ENCODE measurements around the gene GRK5. TPM values are rescaled to one million over a fixed set of nuclear protein-coding genes. Genes with fewer than 3 reads are reported as not detected.

GRK5 gene
- total RNA-seq, 2 donors from 2014 or later, result 7.8 to 12.4 TPM

- ATAC-seq (no peak), DNase-seq (no peak)
- intact Hi-C loops (cut with DNase I, micrococcal nuclease), result no loop called here
Observed at GRCh38 chr10:119373294-119374102, 166.1 kb downstream of the GRK5 start.

GRCh38 chr10:119374236-119374635 is 166.9 kb downstream of the GRK5 start:
- intact Hi-C loops (cut with DNase I, micrococcal nuclease), result no loop called here
- ATAC-seq (no peak), DNase-seq (no peak)

GRCh38 chr10:119375574-119376272 is 168.4 kb downstream of the GRK5 start:
- ATAC-seq, result peak; percentile 51
- intact Hi-C loops (cut with DNase I, micrococcal nuclease), result no loop called here
- DNase-seq, result no peak

- ATAC-seq (no peak), DNase-seq (no peak)
- intact Hi-C loops (cut with DNase I, micrococcal nuclease), result no loop called here
Observed at GRCh38 chr10:119377451-119377957, 170.1 kb downstream of the GRK5 start.

DNA sequence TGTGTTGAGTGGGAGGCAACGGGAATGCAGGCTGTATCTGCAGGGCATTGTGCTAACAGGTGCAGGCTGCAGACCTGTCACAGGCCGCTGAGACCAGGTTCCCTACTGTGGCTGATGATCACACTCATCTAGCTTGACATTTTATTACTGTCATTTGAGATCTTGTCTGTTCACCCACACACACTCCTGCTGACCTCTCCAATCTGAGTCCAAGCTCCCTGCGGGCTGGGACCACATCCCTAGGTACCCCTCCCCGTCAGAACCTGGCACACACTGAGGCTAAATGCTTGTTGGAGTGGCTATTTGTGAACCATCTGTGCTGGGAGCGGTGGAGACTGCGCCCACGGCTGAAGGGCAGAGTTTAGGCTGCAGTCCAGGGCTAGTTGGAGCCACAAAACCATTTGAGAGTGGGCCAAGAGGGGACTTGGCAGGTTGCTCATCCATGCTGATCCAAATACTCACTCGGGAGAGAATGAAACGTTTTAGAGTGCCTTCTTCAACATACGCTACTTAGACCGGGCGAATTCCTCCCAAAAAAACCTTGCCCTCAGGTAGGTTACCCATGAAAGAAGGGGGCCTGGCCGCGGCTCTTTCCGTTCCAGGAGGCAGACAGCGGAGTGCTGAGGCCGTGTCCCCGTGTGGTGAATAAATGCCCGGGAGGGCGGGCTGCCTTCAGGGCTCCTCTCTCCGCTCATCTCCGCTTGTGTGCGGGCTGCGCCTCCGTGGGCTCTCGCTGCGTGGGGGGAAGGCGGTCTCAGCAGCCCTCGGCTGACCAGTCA is 170.8 kb downstream of the GRK5 start:
- intact Hi-C loops (cut with DNase I, micrococcal nuclease), result no loop called here
- ATAC-seq, result no peak
- DNase-seq, result no peak

DNA sequence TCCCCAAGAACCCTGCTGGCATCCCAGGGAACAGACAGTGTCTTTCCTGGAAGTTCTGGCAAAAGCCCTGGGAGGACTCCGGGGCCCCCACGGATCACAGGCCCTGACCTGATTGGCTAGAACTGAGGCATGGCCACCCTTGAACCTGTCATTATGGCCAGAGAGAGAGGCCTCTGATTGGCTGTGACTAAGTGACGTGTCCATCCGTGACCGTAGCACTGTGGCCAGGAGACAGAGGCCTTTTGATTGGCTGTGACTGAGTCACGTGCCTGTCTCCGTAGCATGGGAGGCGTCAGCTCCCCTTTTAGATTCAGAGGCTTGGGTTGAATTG is 171.3 kb downstream of the GRK5 start:
- no peak for ATAC-seq
- no peak for DNase-seq
- intact Hi-C loops (cut with DNase I, micrococcal nuclease), result no loop called here

- DNase-seq, result no peak
- no peak for ATAC-seq
- intact Hi-C loops (cut with DNase I, micrococcal nuclease), result no loop called here
Observed at GRCh38 chr10:119379466-119380071, 172.2 kb downstream of the GRK5 start.

DNA sequence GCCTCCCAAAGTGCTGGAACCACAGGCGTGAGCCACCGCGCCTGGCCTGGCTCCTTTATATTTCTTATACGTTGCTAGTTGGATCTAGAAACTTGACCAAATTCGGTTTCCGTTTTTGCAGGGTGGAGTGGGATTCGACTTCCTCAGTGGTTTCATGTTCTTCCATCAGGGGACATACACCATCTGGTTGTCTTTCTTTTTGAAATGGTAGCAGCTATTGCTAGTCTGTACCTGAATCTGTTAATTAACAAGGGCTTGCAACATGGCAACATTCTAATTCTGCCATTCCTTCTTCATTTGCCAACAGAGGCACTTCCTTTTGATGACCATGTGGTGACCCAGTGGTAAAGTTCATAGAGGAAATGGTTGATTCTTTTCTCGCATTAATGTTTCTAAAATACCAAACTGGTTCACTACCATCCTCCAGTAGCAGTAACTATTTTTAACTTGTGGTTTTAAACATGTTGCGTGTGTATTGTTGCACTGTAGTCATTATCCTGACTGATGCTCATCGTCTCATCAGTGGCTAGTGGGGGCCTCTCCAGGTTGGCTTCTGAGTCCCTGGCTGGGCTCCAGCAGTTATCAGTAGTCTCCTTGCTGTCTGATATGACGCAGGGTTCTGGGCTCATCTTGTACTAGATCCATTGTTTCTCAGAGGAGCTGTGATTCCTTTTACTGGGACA is 175.9 kb downstream of the GRK5 start:
- DNase-seq (no peak), ATAC-seq (no peak)
- intact Hi-C loops (cut with DNase I, micrococcal nuclease), result no loop called here

GRCh38 chr10:119384127-119384526 is 176.8 kb downstream of the GRK5 start:
- DNase-seq (no peak), ATAC-seq (no peak)
- intact Hi-C loops (cut with DNase I, micrococcal nuclease), result no loop called here

DNA sequence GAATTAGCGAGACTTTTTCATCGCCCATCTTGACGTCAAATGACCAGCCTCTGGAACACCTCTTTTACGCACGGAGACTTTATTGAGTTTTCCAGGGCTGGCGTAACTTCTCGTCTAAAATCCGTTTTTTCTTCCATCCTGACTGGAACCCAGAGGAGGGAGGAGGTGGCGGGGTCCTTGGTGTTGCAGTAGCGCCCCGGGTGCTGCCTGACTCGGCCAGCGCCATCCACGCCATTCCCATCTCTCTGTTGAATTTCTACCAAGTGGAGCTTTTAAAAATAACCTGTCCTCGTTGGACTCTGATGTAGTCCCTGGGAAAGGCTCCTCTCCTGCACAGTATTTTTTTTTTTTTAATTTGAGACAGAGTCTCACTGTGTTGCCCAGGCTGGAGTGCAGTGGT is 179.3 kb downstream of the GRK5 start:
- ATAC-seq (no peak), DNase-seq (no peak)
- intact Hi-C loops (cut with DNase I, micrococcal nuclease), result no loop called here

DNA sequence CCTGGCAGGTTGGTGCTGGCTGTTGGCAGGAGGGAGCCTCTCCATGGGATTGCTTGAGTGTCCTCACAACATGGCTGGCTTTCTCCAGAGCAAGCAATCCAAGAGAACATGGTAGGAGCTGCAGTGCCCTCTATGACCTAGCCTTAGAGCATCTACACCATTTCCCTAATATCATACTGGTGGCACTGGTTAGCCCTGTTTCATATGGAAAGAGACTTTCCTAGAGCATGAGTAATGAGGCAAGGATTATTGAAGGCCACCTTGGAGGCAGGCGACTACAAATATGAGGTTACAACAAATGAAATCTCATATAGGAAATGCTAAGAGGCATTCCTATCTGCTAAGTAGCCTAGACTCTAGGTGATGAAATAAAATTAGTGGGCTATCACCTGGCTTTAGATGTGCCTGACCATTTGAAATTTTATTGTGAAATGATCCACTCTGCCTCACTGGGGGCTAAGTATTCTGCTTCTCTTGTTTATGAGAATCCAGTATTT is 181.5 kb downstream of the GRK5 start:
- DNase-seq, result no peak
- ATAC-seq, result no peak
- intact Hi-C loops (cut with DNase I, micrococcal nuclease), result no loop called here

GRCh38 chr10:119391440-119392251 is 184.3 kb downstream of the GRK5 start:
- DNase-seq, result no peak

DNA sequence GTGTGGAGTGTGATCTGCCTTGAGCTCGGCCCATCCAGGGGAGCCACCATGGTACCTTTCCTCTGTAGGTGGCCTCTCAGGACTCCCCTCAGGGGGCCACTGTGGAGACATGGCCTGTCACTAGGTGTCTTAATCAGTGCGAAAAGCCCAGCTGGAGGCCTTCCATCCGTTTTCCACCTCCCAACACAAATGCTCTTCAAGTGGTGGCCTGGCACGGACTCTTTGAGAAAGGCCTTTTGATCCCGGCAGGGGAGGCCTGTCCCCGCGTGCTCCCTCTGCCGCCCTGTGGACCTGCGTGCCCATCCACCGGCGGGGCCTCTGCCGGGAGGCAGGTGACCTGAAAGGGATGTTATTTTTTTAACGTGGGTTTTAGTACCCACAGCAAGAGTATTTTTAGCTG is 185.6 kb downstream of the GRK5 start:
- DNase-seq (no peak), ATAC-seq (no peak)
- intact Hi-C loops (cut with DNase I, micrococcal nuclease), result no loop called here

More at GRCh38 chr10:119391440-119392251, 184.3 kb downstream of the GRK5 start:
- intact Hi-C loops (cut with DNase I, micrococcal nuclease), result no loop called here
- no peak for ATAC-seq

DNA sequence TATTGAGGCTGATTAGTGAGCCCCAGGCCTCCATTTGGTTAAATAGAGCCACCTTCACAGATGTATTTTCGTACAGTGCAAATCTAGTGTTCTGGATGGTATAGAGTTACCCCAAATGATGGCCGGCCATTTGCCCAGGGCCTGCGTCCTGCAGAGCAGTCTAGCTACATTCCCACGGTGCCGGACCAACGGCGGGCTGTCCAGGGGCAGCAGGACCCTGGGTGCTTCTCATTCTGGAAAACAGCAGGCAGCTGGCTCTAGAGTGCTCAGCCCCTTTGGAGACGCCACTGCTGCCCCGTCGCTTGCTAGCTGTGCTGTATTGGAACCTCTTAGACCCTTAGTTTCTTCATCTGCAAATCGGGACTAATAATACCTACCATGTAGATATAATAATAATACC is 186.1 kb downstream of the GRK5 start:
- DNase-seq (no peak), ATAC-seq (no peak)
- intact Hi-C loops (cut with DNase I, micrococcal nuclease), result no loop called here

- DNase-seq (no peak), ATAC-seq (no peak)
- intact Hi-C loops (cut with DNase I, micrococcal nuclease), result no loop called here
Observed at GRCh38 chr10:119393845-119394244, 186.5 kb downstream of the GRK5 start.

DNA sequence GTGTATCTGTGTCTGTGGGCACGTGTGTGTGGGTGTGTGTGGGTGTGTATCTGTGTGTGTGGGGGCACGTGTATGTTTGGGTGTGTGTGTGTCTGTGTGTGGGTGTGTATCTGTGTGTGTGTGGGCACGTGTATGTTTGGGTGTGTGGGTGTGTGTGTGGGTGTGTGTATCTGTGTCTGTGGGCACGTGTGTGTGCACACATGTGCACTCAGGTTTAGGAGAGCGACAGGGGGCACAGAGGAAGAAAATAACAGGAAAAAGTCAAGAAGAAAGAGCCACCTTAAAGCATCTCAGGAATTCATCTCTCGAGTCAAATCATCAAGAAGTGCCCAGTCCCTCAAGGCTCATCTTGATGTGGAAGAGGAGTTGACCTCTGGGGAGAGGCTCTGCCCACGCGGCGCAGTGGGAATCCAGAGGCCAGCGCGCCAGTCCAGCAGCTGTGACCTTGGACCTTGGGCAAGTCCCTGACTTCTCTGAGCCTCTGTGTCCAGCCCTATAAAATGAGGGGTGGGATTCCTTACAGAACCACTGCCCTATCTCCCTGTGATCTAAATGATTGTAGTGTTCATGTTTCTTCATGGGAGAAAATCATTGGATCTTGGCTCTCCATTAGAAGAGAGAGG is 187.4 kb downstream of the GRK5 start:
- intact Hi-C loops (cut with DNase I, micrococcal nuclease), result no loop called here
- DNase-seq, result no peak
- ATAC-seq, result no peak

DNA sequence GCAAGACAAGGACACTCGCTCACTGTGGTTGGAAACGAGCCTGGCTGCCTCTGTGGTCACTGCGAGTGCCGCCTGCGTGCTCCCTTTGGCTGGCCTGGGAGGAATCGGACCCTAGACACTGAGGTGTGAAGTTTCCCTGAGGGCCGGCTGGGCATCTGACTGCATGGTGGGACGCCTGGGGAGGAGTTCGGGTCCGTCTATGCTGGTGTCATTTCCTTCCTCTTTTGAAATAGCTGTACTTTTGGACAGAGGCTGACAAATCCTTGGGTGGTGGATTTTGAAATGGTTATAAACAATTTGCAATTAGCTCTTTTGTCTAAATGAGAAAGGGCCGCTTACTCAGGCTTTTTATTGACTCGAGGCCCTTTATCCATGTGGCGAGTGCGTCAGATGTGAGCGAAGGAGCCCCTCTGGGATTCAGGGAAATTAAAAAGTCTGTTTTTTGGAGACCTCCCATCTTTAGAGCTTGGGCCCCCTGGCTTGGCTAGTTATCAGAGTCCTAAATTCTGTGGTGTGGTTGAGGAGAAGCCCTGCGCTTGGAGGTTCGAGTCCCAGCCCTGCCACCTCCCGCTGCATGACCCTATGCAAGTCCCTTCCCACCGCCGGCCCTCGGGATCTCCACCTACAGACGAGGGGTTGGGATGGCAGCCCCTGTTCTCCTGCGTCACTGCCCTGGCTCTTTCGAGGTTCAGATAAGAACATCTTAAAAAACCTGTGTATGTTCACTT is 188.1 kb downstream of the GRK5 start:
- ATAC-seq (no peak), DNase-seq (peak in 1 of 2 donors; percentile 28)
- intact Hi-C loops (cut with DNase I, micrococcal nuclease), result no loop called here
